HG02623 (cell line): ENCODE measurements around the gene KDM4F.
"Not testable (repeated sequence)": the region's sequence is repeated elsewhere in the genome, so short reads cannot be mapped to it uniquely, and the experiment has no call there.

Experiments used
- ATAC-seq: cut with Tn5 transposase; IDR thresholded peaks from one replicate; pipeline ENCODE4 v1.9.1; 2021; ENCODE audit warnings: moderate library complexity; ENCODE audit not compliant: unreplicated experiment

The KDM4F gene

DNA sequence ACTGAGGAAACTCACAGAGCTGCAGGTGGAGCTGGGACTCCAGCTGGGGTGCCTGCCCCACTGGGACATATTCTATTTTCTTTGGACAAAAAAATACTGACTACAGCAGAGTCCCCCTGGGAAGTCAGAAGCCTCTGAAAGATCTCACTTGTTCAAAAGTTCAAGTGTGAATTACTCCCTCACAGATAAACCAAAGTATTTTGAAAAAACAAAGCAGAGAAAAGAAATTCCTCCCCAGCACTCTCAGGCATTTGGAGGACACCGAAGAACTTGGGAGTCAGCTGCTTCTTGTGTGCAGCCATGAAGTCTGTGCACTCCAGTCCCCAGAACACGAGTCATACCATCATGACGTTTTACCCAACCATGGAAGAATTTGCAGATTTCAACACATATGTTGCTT lies at the start of gene KDM4F:
TSS of gene KDM4F (plus strand) at position 301 of the 400 bp plus-strand sequence.
- ATAC-seq = not testable (repeated sequence)

DNA sequence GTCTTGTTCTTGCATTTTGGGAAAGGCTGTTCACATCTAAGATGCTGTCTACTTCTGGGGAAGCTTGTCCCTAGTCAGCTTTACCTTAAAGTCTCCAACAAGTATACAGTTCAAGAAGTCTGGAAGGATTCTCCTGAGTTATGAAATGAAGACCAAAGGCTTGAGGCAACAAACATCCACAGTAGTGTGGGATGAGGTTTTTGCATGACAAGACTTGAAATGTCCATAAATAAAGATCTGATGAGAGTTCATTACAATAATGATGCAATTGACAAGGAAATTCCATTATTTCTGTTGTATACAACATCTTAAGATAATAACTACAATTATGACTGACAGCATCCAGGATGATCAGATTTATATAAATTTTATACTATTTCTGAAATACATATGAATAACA lies 45.5 kb upstream of the KDM4F start:
- ATAC-seq = no peak

DNA sequence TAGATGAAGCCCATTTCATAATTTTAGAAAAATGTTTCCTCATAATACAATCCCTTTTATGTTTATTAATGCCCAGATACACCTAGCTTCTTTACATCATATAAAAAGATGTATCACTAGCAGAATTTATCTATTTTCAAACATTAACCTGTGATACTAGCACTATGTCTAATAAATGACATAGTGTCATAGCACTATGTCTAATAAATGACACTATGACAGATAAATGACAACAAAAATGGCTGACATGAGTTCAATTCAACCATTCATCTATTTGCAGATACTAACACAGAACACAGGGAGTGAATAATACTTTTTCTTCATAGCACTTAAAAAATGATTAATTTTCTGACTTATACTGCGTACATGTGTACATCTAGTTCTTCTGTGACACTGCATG lies 43.6 kb upstream of the KDM4F start:
- ATAC-seq = no peak

DNA sequence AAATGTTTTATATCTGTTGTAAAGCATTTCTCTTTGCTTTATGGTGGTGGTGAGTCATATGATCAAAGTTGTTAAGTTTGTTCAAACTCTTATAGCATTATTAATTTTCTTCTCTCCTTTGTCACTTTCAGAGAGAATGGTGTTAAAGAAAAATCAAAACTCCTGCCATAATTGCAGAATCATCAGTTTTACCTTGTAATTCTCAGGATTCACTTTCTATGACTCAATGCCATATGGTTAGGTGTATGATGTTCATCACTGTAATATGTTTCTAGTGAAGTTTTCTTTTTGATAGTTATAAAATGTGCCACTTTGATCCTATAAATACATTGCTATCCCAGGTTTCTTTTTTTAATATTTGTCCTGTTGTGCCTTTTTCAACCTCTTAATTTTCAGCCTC lies 37.8 kb upstream of the KDM4F start:
- ATAC-seq = no peak

DNA sequence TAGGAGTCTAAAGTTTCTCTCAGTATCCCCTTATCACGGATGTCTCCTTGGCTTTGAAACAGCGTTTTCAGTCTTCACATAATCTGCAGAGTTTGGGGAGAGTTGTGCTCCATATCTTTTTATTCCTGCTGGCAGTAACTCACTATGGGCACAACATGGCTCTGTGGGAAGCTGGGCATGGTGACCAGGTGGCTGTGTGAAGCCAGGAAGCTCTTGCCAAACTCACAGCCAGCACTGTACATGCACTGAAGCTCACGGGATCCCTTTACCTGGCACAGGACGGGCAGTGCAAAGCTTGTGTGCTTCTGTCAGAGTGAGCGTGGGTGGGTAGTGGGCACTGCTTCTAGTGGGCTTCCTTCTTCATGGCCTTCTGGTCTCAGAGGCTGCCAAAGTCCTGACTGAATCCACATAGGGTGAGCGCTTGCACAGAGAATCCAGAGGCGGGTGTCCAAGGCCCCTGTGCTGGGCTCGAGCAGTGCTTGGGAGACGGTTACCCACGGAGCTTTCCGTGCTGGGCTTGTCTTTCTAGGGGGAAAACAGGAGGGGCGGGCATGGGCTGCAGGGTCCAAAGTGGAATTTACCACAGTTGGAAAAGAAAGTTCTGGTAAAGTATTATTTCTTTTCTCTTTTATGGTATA lies 34.9 kb upstream of the KDM4F start:
- no peak for ATAC-seq

DNA sequence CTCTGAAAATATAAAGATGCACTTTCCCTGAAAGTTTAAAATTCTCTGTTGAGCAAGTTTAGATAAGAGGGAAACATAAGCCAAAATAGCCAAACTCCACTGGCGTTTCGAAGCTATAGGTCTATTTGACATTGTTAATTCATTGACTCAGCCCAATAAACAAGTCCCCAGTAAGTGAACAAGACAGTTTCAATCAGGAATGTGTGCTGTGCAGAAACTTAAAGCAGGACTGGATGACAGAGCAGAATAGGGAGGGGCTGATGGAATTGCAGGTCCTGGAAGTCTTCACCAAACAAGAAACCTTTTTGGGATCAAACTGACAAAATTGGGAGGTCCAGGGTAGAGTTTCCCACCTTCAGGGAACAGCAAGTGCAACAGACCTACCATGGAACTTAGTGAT lies 33.1 kb upstream of the KDM4F start:
- ATAC-seq = no peak

DNA sequence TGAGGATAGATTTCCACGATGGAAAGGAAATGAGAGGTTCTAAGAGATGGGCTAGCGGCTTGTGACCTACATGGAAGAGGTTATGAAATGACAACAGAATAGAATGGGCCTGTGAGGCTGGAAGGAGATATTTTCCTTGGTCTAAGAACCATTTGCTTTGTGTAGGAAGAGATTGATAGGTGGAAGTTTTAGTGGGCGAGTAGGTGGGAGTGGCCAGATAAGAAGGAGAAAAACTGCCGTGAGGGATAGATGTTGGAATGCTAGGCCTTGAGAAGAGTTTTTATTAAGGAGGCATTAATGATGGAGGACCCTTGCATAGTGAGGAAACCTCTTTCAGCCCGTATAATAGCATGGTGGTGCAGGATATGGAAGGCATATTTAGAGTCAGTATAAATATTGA lies 27.8 kb upstream of the KDM4F start:
- not testable (repeated sequence) for ATAC-seq

DNA sequence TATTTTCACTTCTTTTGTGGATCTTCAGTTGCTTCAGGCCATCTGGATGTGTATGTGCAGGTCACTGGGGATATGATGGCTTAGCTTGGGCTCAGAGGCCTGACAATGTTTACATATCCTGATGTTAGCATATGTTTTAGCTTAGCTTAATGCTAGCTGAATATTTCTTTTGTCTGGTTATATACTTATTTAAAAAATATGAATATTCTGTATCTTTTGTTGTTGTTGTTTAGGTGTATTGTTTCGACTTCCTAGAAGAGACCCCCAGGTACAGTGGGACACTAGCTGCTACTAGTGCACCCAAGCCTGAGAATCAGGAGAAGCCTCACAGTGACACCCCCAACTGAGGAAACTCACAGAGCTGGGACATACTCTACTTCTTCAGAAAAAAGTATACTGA lies 24.3 kb upstream of the KDM4F start, which contains the start of gene KDM4E:
TSS of gene KDM4E (plus strand) at position 301 of the 400 bp plus-strand sequence. CDS start 300 bp downstream, outside the sequence.
- ATAC-seq = no peak

DNA sequence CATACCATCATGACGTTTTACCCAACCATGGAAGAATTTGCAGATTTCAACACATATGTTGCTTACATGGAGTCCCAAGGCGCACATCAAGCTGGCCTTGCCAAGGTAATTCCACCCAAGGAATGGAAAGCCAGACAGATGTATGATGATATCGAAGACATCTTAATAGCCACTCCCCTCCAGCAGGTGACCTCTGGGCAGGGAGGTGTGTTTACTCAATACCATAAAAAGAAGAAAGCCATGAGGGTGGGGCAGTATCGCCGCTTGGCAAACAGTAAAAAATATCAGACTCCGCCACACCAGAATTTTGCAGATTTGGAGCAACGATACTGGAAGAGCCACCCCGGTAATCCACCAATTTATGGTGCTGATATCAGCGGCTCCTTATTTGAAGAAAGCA lies 23.6 kb upstream of the KDM4F start:
- ATAC-seq = not testable (repeated sequence)

DNA sequence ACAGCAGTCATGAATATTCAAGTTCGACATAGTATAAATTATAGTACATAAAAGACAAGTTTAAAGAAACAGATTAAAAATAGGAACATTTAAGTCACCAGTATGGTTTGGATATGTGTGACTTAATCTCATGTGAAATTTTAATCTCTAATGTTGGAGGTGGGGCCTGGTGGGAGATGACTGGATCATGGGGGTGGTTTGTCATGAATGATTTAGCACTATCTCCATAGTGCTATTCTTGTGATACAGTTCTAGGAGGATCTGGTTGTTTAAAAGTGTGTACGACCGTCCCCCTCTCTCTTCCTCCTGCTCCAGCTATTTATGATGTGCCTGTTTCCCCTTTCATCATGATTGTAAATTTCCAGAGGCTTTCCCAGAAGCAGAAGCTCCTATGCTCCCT lies 20.9 kb upstream of the KDM4F start:
- ATAC-seq = no peak

DNA sequence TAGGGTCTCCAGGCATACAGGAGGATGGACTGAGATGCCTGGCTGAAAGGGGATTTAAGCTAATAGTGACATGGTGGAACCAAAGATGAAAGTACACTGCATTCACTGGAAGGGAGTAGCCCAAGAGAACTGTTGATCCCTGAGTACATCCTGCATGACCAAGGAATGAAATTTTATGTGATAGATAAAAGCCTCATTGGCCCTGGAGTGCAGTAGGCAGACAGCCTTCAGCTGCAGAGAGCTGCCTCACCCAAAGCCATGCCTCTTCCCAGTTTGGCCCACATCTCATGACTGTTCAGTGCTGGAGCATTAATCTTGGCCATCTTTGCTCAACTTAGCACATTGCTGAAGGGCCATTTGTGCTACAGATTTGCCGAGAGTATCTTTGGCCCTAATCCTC lies 16.2 kb upstream of the KDM4F start:
- ATAC-seq = no peak

DNA sequence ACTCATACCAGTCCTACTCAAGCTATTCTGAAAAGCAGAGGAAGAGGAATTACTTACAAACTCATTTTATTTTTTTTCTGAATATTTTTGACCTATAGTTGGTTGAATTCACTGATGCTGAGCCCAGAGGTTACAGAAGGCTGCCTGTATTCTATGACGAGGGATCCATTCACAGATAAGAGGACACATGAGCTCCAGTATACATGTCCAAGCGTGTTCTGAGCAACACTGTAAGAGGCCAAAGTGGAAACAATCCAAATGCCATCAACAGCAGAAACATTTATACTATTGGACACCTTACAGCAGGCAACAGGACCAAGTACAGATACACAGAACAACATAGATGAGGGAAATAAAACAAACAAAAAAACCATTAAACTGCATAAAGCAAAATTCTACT lies 13.9 kb upstream of the KDM4F start:
- ATAC-seq = no peak

DNA sequence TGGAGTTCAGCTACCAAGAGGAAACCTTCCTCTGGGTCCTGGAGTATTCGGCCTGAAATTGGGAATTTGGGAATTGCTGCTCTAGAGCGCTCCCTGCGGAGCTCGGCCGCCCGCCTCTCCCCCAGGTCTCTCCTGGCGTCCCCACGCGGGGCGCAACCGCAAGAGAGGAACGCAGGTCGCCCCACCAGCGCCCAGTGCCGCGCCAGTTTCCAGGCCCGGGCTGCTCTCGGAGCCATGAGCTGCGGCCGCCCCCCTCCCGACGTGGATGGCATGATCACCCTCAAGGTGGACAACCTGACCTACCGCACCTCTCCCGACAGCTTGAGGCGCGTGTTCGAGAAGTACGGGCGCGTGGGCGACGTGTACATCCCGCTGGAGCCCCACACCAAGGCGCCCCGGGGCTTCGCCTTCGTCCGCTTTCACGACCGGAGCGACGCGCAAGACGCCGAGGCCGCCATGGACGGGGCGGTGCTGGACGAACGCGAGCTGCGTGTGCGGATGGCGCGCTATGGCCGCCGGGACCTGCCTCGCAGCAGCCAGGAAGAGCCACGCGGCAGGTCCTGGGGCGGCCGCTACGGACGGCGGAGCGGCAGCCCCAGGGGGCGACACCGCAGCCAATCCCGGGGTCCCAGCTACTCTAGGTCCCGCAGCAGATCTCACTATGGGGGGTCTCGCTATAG lies 11.7 kb upstream of the KDM4F start:
- ATAC-seq = not testable (repeated sequence)

DNA sequence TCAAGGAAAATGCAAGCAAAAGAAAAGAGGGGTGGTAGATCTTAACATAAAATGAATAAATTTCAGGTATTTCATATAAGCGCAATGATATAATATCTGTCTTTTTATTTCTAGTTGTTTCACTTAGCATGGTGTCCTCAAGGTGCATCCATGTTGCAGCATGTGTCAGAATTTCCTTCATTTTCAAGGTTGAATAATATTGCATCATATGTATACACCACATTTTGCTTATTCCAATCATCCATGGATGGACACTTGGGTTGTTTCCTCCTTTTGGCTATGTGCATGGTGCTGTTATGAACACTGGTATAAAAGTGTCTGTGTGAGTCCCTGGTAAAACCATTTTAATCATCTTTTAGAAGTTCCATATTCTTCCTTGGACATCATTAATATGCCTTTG lies 7.0 kb upstream of the KDM4F start:
- no peak for ATAC-seq

DNA sequence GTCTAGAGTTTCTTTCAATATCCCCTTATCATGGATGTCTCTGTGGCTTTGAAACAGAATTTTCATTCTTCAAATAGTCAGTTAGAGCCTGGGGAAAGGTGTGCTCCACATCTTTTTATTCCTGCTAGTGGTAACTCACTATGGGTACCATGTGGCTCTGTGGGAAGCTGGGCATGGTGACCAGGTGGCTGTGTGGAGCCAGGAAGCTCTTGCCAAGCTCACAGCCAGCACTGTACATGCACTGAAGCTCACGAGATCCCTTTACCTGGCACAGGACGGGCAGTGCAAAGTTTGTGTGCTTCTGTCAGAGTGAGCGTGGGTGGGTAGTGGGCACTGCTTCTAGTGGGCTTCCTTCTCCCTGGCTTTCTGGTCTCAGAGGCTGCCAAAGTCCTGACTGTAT lies 6.3 kb upstream of the KDM4F start:
- no peak for ATAC-seq

DNA sequence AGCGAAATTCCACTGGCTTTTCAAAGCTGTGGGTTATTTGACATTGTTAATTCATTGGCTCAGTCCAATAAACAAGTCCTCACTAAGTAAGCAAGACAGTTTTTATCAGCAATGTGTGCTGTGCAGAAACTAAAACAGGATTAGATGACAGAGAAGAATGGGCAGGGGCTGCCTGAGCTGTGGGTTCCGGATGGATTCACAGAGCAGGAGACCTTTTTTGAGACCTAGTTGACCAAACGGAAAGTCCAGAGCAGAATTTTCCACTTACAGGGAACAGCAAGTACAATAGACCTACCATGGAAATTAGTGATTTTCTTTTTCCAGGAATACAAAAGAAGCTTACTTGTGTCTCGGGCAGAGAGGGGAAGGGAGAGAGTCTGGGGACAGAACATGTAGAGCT lies 5.2 kb upstream of the KDM4F start:
- ATAC-seq = no peak

DNA sequence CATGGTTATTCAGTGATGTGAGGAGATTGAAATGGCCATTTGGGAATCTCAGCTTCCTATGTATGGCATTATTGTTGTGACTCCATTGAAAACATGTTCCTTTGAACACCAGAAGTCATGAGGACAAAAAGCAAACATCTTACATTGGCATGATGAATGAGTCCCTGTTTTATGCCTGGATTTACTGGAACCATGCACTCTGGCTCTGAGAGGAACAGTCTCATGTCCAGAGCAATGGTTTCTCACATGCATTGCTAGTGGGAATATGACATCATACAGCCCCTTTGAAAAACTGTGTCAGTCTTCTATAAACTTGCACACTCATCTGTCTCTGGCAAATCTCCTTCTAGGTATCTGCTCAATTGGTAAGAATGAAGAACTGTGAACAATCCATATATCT lies 3.4 kb upstream of the KDM4F start:
- no peak for ATAC-seq

DNA sequence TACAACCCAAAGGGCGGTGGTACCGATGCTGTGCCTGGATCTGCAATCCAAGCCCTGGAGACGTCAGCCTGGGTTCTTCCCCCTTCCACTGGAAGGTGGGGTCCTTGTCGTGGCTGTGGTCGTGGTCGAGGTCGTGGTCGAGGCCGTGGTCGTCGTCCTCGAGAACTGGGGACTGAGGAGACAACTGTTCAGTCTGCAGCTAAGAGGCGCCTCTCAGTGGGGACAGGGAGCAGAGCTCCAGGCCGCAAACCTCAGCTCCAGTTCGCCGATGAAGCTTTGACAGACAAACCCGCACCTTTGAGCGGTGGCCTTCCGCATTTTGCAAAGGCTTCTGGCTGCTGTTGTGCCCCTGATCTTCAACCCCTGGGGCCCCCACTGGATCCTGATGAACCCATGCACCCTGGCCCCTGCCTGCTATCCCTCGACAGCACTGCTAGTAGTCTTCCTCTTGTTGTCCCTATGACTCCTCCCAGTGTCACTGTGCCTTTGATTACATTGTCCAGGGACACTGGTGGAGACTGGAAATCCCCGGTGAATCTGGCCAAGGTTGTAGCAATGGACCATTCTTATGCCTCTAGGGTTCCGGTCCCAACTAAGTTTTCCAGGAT lies 1.5 kb downstream of the KDM4F start:
- no peak for ATAC-seq

DNA sequence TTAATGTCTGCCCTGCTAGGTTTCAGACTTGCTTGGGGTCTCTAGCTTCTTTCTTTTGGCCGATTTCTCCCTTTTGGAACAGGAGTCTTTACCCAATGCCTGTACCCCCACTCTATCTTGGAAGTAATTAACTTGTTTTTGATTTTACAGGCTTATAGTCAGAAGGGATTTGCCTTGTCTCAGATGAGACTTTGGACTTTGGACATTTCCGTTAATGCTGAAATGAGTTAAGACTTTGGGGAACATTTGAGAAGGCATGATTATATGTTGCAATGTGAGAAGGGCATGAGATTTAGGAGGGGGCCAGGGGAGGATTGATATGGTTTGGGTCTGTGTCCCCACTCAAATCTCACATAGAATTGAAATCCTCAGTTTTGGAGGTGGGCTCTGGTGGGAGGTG lies 5.1 kb downstream of the KDM4F start:
- ATAC-seq = no peak

DNA sequence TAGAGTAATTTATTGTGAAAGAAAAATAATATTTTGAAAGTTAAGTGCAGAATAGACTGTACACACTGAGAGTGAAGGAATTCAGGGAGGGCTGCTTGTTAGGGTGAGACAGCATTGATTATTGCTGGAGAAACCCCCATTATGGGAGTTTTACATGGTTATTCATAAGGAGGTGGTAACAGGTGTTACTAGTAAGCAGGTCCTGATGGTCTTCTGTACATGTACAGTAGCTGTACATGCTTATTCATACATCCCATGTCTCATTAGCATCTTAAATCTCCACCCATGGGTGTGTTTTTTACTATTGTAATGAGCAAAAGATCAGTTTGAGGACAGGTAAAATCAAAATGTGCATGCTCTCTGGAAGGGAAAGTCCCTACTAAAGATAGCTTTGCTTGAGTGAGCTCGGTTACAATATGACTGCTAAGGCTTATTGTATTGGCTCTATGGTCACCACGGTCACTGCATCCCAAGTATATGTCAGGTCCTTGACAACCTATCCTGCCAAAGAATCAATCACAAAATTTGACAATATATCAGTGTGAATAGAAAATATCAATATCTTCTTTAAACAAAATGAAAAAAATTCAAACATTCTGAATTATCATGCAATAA lies 6.2 kb downstream of the KDM4F start:
- peak; percentile 97 for ATAC-seq

DNA sequence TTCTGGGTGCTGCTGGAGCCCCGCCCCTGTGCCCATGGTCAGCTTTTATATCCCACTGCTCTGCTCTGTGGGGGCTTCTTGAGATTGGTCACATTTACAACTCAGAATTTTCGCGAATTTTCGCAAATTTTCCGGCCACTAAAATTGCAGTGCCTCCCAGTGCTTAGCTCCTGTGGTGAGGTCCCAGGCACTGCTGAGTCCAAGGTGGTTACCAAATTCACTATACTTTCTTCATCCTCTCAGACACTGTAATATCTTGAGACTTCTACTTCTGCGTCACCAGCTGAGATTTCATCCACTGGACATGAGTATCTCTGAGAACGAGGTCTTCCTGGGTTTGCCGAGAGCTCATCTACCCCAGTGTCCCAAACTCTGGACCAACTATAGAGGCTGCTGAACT lies 8.7 kb downstream of the KDM4F start:
- no peak for ATAC-seq

DNA sequence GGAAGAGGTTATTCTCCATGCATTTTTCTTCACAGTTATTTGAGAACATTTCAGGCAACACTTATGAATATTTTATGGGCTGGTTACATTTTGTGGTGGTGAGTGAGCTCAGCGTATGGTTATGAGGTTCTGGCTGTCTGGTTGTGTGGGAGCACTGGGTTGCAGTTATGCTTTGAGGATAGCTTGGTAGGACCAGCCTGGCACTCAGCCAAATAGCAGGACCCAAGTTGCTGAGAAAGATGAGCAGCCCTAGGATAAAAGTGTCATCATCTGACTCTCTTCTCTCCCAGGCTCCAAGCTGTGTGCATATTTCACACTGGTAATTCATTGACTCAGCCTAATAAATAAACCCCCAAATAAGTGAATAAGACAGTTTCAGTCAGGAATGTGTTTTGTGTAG lies 9.4 kb downstream of the KDM4F start:
- ATAC-seq = no peak
